Cardiac muscle cell (in vitro differentiated cells and primary cell): ENCODE measurements around the gene GABARAPL1. TPM values are rescaled to one million over a fixed set of nuclear protein-coding genes. Genes with fewer than 3 reads are reported as not detected.

Source experiments
- DNase-seq, 2 donors: peaks; one replicate each; pipeline versions ENCODE4 v3.0.0 to v3.0.0-alpha.2; 2010 to 2017; ENCODE audit warnings: low read depth in 1 of 2, low spot score in 1 of 2
- H3K27ac ChIP-seq: fragments of 200-600 bp; sonication (generic); 2 replicates; pipeline ENCODE4 v1.5.1; 2016
- H3K27me3 ChIP-seq: fragments of 200-600 bp; sonication (generic); 2 replicates; pipeline ENCODE4 v1.6.0; 2016; ENCODE audit warnings: control low read depth
- H3K36me3 ChIP-seq: fragments of 200-600 bp; sonication (generic); 2 replicates; pipeline ENCODE4 v1.5.1; 2016; ENCODE audit warnings: control low read depth
- H3K4me1 ChIP-seq: fragments of 200-600 bp; sonication (generic); 2 replicates; pipeline ENCODE4 v1.8.1; 2017; ENCODE audit warnings: low read depth, mild to moderate bottlenecking, mixed run types
- H3K4me3 ChIP-seq: fragments of 200-600 bp; sonication (generic); 2 replicates; pipeline ENCODE4 v1.5.1; 2016; ENCODE audit warnings: mild to moderate bottlenecking
- H3K9me3 ChIP-seq: fragments of 200-600 bp; sonication (generic); 2 replicates; pipeline ENCODE4 v1.5.1; 2017; ENCODE audit warnings: low read depth, mild to moderate bottlenecking, control low read depth
- CTCF ChIP-seq: IDR thresholded peaks from 2 replicates; pipeline ENCODE4 v1.5.1; 2012; ENCODE audit warnings: low read depth, mild to moderate bottlenecking, low read length
- polyA plus RNA-seq: library from polyadenylated mRNA; unstranded; fragments of >200 nt; fragmentation: Nextera tagmentation; extraction: Ambion mirVana; gene quantifications from 2 replicates; pipeline ENCODE4 v1.2.1, GENCODE V29; 2016
- total RNA-seq: library from RNA; depleted of rRNA; stranded (reverse); fragments of >200 nt; gene quantifications from 2 replicates; pipeline ENCODE4 v1.2.3, GENCODE V29; 2016

The GABARAPL1 gene
- total and polyA plus RNA-seq, 2 experiments from 2014 or later: 59.0 to 71.6 TPM

GRCh38 chr12:10238526-10238925, 25.8 kb downstream of the GABARAPL1 start:
- Histone ChIP-seq H3K27ac (no peak overlapping the region), H3K4me3 (no peak overlapping the region), H3K36me3 (no peaks in the 10 kb centered on the region), H3K27me3 (no peaks in the 10 kb centered on the region), H3K9me3 (no peaks in the 10 kb centered on the region), H3K4me1 (no peaks in the 10 kb centered on the region)
- TF ChIP-seq CTCF: no peak
- DNase-seq: no peak

- Histone ChIP-seq H3K9me3 (no peaks in the 10 kb centered on the region), H3K27me3 (no peaks in the 10 kb centered on the region), H3K4me3 (no peak overlapping the region), H3K27ac (no peak overlapping the region), H3K4me1 (no peaks in the 10 kb centered on the region), H3K36me3 (no peaks in the 10 kb centered on the region)
- no peak for DNase-seq
- no peak for TF ChIP-seq CTCF
These were observed 28.6 kb downstream of the GABARAPL1 start for GRCh38 chr12:10241290-10241689.

- DNase-seq: peak in 1 of 2 donors; percentile 9
- no peaks in the 10 kb centered on the region for H3K36me3 ChIP-seq
- TF ChIP-seq CTCF: no peak
These were observed 29.1 kb downstream of the GABARAPL1 start for GRCh38 chr12:10241727-10242126.

GRCh38 chr12:10242539-10242938, 29.9 kb downstream of the GABARAPL1 start:
- H3K4me1 ChIP-seq: no peaks in the 10 kb centered on the region
- no peaks in the 10 kb centered on the region for H3K36me3 ChIP-seq
- no peak for TF ChIP-seq CTCF
- H3K4me3 ChIP-seq: no peak overlapping the region
- H3K27ac ChIP-seq: no peak overlapping the region
- no peaks in the 10 kb centered on the region for H3K9me3 ChIP-seq
- DNase-seq: peak in 1 of 2 donors; percentile 6
- H3K27me3 ChIP-seq: no peaks in the 10 kb centered on the region

More at GRCh38 chr12:10241727-10242126, 29.1 kb downstream of the GABARAPL1 start:
- Histone ChIP-seq H3K27me3 (no peaks in the 10 kb centered on the region), H3K4me1 (no peaks in the 10 kb centered on the region), H3K9me3 (no peaks in the 10 kb centered on the region), H3K27ac (no peak overlapping the region), H3K4me3 (no peak overlapping the region)

- no peak for DNase-seq
- Histone ChIP-seq H3K9me3 (no peaks in the 10 kb centered on the region), H3K27ac (no peak overlapping the region), H3K4me3 (no peak overlapping the region), H3K4me1 (no peaks in the 10 kb centered on the region), H3K36me3 (no peaks in the 10 kb centered on the region), H3K27me3 (no peaks in the 10 kb centered on the region)
- no peak for TF ChIP-seq CTCF
These were observed 31.3 kb downstream of the GABARAPL1 start for GRCh38 chr12:10243818-10244520.
